Measurements from ENCODE around the gene PARK7.

GRCh38 chr1:8013800-8014199, 52.3 kb downstream of the PARK7 start:
- TF ChIP-seq CTCF (IDR thresholded peaks at IDR 0.05; ENCODE audit: insufficient read depth, low read length, poor library complexity, severe bottlenecking) (no peak), EZH2phosphoT487 (conservative IDR thresholded peaks at IDR 0.05; ENCODE audit: low read length) (no peak)

All from SU-DHL-6 (cell line).